Sciatic nerve (tissue), 2 donors: Measurements from ENCODE around the gene H3-3A. TPM values are rescaled to one million over a fixed set of nuclear protein-coding genes. Genes with fewer than 3 reads are reported as not detected.

ENCODE experiments used
- ATAC-seq: fragments of 200-7000 bp; cut with Tn5 transposase; one replicate; pipeline ENCODE4 v1.9.1; 2020; ENCODE audit warnings: mild to moderate bottlenecking, moderate library complexity
- DNase-seq: peaks from one replicate; pipeline ENCODE4 v3.0.0-alpha.2; 2020; ENCODE audit warnings: low spot score
- intact Hi-C: fragments of 100-400 bp; cut with DNase I; formaldehyde crosslinking; loops from one replicate; pipeline ENCODE4 v1.14.2; 2022
- total RNA-seq: library from RNA; stranded (reverse); fragmentation: NEBNext Ultra II Directional; extraction: Animal tissue kit (Norgen Biotek cat#: 25700); gene quantifications from one replicate; pipeline ENCODE4 v1.2.1, GENCODE V29; 2021
- donor health status: DM: no; HTN: no; CAD: no.
- donor health status: DM: no; HTN: no; CAD: no.

The H3-3A gene
- total RNA-seq, 1 donor from 2014 or later: 314 TPM

DNA sequence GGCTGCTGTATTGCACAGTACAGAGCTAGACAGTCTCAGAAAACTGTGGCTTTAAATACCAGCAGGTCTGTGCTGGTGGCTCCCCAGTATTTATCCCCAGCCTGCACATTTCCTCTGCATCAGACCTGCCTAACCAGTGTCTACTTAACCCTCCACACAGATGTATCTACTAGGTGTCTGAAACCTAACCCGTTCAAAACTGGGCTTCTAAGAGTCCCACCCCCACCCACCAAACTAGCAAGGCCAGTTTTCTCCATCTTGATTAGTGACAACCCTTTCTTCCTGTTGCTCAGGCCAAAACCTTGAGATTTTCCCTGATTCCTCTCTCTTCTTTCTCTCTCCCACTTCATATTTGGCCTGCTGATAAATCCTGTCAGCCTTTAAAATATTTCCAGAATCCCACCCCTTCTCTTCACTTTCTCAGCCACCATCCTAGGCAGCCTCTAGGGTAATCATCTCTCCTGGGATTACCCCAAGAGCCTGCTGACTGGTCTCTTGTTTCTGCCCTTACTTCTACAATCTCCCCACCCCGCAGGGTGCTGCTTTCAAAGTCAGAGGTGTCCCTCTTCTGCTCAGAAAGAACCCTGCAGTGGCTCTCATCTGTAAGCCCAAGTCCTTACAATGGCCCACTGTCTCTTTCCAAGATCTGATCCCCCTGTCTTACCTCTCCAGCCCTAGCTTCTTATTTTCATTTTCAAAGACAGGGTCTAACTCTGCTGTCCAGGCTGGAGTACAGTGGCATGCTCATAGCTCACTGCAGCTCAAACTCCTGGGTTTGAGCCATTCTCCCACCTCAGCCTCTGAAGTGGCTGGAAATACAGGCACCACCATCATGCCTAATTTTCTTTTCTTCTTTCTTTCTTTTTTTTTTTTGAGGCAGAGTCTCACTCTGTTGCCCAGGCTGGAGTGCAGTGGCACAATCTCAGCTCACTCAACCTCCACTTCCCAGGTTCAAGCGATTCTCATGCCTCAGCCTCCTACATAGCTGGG is 45.2 kb downstream of the H3-3A start:
- DNase-seq (no peak), ATAC-seq (no peak)
- intact Hi-C loops: no loop called here

- ATAC-seq (peak; percentile 74), DNase-seq (no peak)
- intact Hi-C loops: no loop called here
Measured at GRCh38 chr1:226108935-226109828, 46.7 kb downstream of the H3-3A start.

GRCh38 chr1:226109829-226110248 is 47.3 kb downstream of the H3-3A start:
- intact Hi-C loops: no loop called here
- ATAC-seq (peak; percentile 96), DNase-seq (peak; percentile 93)

DNA sequence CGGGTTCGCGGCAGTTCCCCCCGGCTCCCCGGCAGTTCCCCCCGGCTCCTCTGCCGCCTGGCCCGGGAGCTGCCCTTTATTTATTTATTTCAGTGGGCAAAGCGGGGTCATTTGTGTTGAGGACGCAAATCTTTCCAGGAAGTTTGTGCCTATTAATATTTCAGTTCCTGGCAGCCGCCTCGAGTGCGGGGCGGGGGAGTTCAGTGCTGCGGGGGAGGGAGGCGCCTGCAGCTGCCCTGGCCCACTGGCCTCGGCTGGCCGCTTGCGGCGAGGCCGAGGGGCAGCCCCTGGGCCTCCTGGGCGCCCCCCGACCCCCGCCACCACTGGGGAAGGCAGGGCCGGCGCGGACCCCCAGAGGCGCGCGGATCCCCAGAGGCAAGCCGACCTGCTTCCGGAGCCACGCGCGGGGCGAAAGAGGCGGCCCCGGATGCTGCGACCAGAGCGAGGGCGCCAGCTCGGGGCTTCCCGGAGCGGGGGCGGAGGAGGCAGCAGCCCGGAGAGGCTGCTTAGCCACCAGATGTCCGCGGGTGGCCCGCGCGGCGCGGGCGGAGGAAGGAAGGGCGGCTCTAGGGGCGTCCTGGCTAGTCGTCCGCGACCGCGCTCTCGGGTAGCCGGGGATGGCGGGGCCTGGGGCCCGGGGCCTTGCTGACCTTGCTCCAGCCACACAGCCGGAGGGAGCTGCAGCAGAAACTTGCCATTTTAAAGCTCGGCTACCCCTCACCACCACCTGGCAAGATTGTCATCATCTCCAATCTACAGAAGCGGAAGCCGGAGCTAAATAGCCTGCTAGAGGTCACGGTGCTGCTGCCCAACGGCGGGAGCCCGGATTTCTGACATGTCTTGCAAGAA is 48.0 kb downstream of the H3-3A start:
- intact Hi-C loops: no loop called here
- peak; percentile 81 for DNase-seq
- peak; percentile 59 for ATAC-seq

- intact Hi-C loops: no loop called here
- DNase-seq (no peak), ATAC-seq (no peak)
Measured at GRCh38 chr1:226111098-226111882, 48.8 kb downstream of the H3-3A start.

DNA sequence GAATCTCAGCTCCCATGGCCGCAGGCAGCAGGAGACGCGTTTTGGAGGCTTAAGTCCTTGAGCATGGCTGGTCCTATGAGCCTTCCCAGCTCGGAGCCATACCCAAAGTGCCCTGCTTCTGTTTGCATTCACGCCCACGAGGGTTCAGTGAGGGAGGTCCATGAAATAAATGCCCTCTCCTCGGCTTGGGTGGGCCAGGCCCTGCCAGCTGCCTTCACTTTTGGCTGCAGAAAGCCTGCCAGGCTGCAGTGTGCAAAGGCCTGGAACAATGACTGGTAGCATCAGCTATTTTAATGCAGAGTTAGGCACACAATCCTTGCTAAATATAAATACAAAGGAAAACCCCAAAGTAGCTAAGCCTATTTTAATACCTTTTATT is 49.4 kb downstream of the H3-3A start:
- DNase-seq (no peak), ATAC-seq (no peak)
- intact Hi-C loops: no loop called here

DNA sequence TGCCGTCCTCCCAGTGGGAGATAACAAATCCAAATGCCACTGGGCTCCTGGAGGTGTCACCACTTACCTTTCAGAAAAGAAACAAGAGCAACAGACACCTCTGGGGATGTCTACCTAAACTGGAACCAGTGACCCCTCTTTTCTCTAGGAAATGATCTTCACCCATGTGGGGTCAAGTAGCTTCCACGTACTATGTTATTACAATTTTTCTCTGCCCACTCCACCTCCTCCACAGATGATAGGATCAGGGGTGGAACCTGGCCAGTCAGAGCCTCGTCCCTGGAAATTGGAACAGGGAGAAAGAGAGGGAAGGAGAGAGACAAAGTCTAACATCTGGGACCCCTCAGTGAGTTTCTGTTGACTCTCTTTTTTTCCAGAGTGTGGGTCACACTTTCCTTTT is 50.1 kb downstream of the H3-3A start:
- DNase-seq (no peak), ATAC-seq (no peak)
- intact Hi-C loops: no loop called here

DNA sequence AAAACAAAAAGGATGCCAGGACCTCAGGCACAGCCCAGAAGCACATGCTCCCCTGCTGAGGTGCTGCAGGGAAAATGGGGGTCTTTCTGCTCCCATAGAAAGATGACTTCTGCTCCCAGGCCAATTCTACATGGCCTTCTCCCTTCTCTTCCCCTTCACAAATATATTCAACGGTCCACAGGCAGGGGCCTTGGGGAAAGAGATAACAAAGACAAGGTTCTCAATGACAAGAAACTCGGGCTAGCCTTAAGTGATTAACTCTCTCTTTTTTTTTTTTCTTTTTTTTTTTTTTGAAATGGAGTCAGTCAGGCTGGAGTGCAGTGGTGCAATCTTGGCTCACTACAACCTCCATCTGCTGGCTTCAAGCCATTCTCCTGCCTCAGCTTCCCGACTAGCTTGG is 54.2 kb downstream of the H3-3A start:
- ATAC-seq (no peak), DNase-seq (no peak)
- intact Hi-C loops: loop anchor here (5.0 kb wide), 1 partner anchor 49 kb away; no protein-coding TSS in a partner anchor

DNA sequence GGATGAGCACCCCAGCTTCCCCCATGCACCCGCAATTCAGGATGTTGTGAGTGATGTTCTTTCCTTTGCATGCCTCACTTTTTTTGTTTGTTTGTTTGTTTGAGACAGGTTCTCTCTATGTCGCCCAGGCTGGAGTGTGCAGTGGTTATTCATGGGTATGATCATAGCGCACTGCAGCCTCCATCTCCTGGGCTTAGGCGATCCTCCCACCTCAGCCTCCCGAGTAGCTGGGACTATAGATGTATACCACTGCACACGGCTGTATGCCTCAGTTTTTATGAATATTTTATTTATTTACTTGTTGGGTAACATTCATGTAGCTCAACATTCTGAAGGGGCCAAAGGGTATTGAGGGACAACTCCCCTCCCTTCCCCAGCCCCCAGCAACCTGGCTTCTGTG is 54.8 kb downstream of the H3-3A start:
- ATAC-seq: no peak
- no peak for DNase-seq
- intact Hi-C loops: loop anchor here (5.0 kb wide), 1 partner anchor 50 kb away; no protein-coding TSS in a partner anchor

DNA sequence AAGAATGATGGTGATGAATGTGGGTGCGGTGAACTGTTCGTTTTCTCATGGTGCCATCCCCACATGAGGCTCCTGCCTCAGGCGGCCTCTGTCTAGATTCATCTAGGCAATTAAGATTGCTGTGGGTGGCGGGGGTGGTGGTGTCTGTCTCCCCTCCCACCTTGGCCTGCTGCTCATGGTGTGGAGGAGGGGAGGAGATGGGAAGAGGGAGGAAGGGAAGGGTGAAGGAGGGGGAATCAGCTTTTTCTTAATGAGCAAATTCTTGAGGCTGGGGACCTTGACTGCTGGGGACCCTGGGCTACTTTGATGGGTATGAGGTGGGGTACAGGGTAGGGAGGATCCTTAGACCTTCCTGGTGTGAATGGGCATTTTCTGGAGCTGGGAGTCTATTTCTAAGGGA is 55.8 kb downstream of the H3-3A start:
- intact Hi-C loops: loop anchor here (5.0 kb wide), 1 partner anchor 51 kb away; no protein-coding TSS in a partner anchor
- DNase-seq (no peak), ATAC-seq (no peak)

DNA sequence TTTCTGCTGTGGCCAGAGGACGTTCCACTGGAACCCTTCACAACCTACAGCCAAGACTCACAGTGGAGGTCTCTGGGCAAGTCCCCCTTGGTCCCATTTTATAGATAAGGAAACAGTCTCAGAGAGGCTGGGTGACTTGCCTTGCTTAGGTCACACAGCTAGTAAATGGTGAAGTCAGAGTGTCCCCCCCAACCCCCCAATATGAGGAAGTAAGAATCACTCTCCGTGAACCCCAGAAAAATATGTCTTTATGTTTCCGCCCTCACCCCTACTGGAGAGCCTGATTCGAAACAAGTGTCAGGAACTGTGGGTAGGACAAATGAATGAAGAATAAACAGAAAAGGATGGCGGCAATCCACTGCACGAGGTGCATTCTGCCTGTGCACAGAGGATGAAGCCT is 56.7 kb downstream of the H3-3A start:
- intact Hi-C loops: loop anchor here (5.0 kb wide), 1 partner anchor 52 kb away; no protein-coding TSS in a partner anchor
- DNase-seq (no peak), ATAC-seq (no peak)

DNA sequence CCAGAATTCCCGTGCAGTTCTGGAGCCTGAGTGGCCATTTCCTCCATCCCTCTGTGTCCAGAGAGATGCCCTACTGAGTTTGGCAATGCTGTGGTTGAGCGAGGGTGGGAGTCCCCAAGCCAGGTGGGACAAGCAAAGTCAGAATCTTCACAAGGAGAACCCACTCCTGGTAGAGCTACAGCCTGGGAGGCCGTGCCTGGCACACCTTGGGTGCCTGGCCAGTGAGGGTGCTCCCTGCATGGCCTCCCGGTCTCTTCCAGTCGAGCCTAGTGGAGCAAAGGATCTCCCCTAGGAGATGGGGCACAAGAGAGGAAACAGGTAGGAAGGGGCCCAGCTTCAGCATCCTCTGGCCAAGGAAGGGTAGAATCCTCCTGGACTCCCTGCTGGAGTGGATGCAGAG is 57.9 kb downstream of the H3-3A start:
- no peak for DNase-seq
- intact Hi-C loops: loop anchor here (5.0 kb wide), 1 partner anchor 72 kb away; no protein-coding TSS in a partner anchor
- no peak for ATAC-seq

- DNase-seq (no peak), ATAC-seq (no peak)
- intact Hi-C loops: loop anchor here (5.0 kb wide), 1 partner anchor 71 kb away; no protein-coding TSS in a partner anchor
Measured at GRCh38 chr1:226121049-226121586, 58.6 kb downstream of the H3-3A start.

Other genes starting within 250 kb of the H3-3A start
- gene TMEM63A, start 180.3 kb upstream of the H3-3A start, total RNA-seq: 95.7 TPM
- gene LEFTY1, start 173.6 kb upstream of the H3-3A start, total RNA-seq: 0.89 TPM
- gene PYCR2, start 138.5 kb upstream of the H3-3A start, total RNA-seq: 52.2 TPM
- gene LEFTY2, start 121.5 kb upstream of the H3-3A start, total RNA-seq: 0.31 TPM
- 22.3 TPM for gene SDE2, start 63.4 kb upstream of the H3-3A start, total RNA-seq
- 49.8 TPM for gene ACBD3, start 124.0 kb downstream of the H3-3A start, total RNA-seq
- gene MIXL1, start 160.9 kb downstream of the H3-3A start, total RNA-seq: not detected
- 1.8 TPM for gene LIN9, start 246.4 kb downstream of the H3-3A start, total RNA-seq